Activated CD4-positive, alpha-beta T cell treated with anti-CD3 and anti-CD28 coated beads, Interleukin-2, amount 50 U/mL, for 48 hours (primary cell): ENCODE results near the gene SIRPG.
A peak's percentile ranks its signal among the peaks of the same experiment; 100 is the strongest.
"Not testable (repeated sequence)": the region's sequence is repeated elsewhere in the genome, so short reads cannot be mapped to it uniquely, and the experiment has no call there.

Experiments
- DNase-seq, 2 experiments: peaks; one replicate each; pipeline ENCODE4 v3.0.0-alpha.2; 2020

SIRPG gene

GRCh38 chr20:1671891-1672669 is 14.5 kb upstream of the SIRPG start:
- DNase-seq = peak in 1 of 2 experiments; percentile 42

- no peak for DNase-seq
Measured at GRCh38 chr20:1669304-1669703, 11.7 kb upstream of the SIRPG start.

DNA sequence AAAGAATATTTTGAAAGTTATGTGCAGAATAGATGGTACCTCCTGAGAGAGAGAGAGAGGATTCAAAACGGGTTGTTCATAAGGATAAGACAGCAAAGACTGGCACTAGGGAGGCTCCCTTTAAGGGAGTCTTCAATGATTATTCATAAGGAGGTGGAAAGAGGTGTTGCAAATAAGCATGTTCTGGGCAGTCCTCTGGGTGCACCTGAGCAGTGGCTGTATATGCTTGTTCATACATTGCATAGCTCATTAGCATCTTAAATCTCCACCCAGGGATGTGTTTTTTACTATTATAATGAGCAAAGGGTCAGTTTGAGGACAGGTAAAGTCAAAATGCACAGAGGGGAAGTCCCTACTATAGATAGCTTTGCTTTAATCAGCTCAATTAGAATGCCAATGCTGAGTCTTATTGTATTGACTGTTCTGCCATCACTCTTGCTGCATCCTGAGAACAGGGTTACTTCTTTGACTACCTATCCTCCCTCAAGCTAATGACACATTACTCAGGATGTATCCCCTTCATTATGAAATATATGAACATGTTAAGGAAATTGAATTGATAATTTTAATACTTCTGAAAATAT is 10.0 kb upstream of the SIRPG start:
- DNase-seq = no peak

DNA sequence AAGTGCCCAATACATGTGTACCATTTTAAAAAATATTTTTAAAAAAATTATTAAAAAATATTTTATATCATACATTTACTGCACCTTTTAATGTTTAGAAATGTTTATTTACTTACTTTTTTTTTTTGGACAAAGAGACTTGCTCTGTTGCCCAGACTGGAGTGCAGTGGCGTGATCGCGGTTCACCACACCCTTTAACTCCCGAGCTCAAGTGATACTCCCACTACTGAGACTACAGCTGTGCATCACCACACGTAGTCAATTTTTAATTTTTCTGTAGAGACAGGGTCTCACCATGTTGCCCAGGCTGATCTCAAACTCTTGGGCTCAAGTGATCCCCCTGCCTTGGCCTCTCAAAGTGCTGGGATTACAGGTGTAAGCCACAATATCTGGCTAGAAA is 9.2 kb upstream of the SIRPG start:
- DNase-seq = no peak

GRCh38 chr20:1665345-1665744 is 7.8 kb upstream of the SIRPG start:
- no peak for DNase-seq

DNA sequence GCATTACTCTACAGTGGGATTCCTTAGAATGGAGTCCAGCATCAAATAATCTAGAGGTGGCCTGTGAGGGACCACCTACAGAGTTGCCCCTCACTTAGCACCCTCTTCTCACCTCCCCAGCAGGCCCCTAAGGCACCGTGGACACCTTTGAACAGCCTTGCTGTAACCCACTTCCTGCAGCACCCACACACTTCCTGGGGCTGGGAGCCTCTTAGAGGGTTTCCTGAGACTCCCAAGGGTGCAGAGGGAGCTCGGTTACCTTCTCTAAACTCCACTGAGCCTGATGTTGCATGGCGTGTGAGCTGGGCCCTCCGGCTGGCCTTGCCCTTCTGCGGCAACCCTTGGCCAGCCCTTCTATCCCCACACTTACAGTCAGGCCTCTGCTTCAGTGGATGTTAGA is 7.3 kb upstream of the SIRPG start:
- DNase-seq = peak; percentile 69 to 77

- DNase-seq = no peak
Measured at GRCh38 chr20:1663917-1664316, 6.3 kb upstream of the SIRPG start.

DNA sequence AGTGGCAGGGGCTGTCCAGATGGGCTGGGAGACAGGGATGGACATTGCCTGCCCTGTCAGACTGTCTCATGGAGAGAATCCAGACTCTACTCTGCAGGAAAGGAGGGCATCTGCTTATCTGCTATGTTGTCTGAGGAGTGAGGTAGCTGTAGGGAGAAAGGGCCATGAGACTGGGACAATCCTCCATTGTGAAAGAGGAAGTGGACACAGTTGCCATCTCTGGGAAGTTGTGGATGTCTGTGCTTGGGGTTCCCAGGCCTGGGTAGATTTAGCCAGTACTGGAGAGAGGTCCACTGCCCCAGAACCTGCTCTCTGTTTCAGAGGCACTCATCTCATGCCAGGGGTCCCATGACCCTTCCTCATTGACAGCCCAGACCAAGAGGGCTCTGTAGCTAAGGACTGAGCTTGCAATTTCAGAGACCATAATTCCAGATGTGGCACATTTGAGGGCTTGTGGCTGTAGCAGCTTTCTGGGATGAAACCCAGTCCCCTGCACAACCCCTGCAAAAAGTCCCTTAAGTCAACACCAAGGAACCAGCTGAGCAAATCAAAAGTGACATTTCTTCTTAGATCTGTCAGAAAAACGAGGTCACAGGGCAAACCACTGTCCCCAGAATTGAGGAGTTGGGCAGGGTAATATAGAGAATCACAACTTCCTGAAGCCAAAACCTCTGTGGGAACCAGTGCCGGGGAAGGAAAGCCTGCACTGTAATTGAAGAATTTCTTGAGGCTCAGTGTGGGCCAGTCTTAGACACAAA is 4.1 kb upstream of the SIRPG start:
- no peak for DNase-seq

GRCh38 chr20:1660246-1660645 is 2.7 kb upstream of the SIRPG start:
- no peak for DNase-seq

- DNase-seq = no peak
Measured at GRCh38 chr20:1656844-1657243, 735 bp downstream of the SIRPG start.

- DNase-seq = no peak
Measured at GRCh38 chr20:1654996-1655395, 2.6 kb downstream of the SIRPG start.

GRCh38 chr20:1652960-1653359 is 4.6 kb downstream of the SIRPG start:
- no peak for DNase-seq

GRCh38 chr20:1652104-1652503 is 5.5 kb downstream of the SIRPG start:
- DNase-seq = no peak

GRCh38 chr20:1651268-1652058 is 6.1 kb downstream of the SIRPG start:
- DNase-seq = no peak

- DNase-seq = no peak
Measured at GRCh38 chr20:1648101-1648500, 9.5 kb downstream of the SIRPG start.

GRCh38 chr20:1646975-1647431 is 10.6 kb downstream of the SIRPG start:
- peak in 1 of 2 experiments; percentile 56 for DNase-seq

DNA sequence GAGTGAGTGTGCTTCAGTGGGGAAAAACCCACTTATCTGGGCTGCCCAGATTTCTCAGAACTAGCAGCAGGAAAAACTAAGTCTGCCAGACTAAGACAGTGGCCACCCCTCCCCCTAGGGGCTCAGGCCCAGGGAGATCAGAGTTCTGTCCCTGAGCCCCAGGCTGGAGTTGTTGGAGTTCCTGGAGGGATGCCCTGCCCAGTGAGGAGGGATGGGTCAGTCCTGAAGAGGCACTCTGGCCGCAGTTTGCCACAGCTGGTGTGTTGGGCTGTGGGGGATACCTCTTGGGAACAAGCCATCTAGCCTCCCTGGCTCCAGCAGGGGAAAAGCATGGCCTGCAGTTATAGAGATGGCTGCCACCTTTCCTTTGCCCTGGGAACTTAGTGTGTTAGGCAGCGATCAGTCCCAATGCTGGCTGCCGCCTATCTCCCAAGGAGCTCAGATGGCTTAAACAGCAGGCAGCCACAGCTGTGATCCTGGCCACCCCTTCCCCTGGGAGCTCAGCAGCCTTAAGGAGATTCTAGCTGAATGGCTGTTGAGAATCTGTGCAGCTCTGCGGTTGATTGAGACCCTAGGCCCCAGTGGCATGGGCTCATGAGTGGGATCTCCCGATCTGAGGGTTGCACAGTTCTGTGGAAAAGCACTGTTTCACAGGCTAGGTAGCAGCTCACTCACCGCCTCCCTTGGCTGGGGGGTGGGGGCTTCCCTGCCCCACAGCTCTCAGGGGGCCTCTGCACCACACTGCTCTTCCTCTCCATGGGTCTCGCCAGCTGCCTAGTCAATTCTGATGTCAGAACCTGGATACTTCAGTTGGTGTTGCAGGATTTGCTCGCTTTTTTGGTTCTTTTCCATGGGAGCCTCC is 13.2 kb downstream of the SIRPG start:
- DNase-seq = no peak

DNA sequence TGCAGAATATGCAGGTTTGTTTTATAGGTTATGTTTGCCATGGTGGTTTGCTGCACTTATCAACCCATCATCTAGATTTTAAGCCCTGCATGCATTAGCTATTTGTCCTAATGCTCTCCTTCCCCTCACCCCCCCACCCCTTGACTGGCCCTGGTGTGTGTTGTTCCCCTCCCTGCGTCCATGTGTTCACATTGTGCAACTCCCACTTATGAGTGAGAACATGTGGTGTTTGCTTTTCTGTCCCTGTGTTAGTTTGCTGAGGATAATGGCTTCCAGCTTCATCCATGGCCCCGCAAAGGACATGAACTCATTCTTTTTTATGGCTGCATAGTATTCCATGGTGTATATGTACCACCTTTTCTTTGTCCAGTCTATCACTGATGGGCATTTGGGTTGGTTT is 18.9 kb downstream of the SIRPG start:
- DNase-seq = not testable (repeated sequence)

GRCh38 chr20:1637755-1638154 is 19.8 kb downstream of the SIRPG start:
- no peak for DNase-seq

GRCh38 chr20:1637226-1637625 is 20.4 kb downstream of the SIRPG start:
- DNase-seq = no peak

DNA sequence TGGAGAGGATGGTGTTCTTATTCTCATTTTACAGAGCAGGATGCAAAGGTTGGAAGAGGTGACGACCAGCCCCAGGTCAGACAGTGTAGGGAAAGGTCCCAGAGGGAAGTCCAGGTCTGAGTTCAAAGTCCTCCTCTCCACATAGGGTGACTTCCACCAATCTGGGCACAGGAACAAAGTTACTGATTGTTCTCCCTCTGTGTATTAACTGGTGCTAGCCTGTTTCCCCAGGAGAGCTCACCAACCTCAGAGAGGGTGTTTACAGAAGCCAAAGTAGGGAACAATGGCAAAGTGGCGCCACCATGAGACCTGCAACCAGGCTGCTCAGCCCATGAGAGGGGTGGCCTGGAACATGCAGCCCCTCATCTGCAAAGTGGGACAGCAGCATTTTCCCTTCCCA is 21.0 kb downstream of the SIRPG start:
- DNase-seq = no peak
